Measurements from ENCODE around the gene C1orf21. TPM values are rescaled to one million over a fixed set of nuclear protein-coding genes. Genes with fewer than 3 reads are reported as not detected.

The C1orf21 gene
- total RNA-seq, 4 donors from 2014 or later = 106 to 206 (median 154) TPM

- Histone ChIP-seq H3K27me3 (no peaks in the 10 kb centered on the region), H3K36me3 (no peaks in the 10 kb centered on the region), H3K27ac (peak overlapping the region; percentile 49 to 83 (median 76)), H3K4me3 (no peak overlapping the region), H3K9me3 (no peaks in the 10 kb centered on the region), H3K4me1 (peaks cover 21 to 39% of the 10 kb centered on the region in 2 donors)
- TF ChIP-seq CTCF (IDR thresholded peaks at IDR 0.05 in 4 of 5, conservative IDR thresholded peaks at IDR 0.05 in 1 of 5) (no peak), POLR2A (IDR thresholded peaks at IDR 0.05) (no peak)
- intact Hi-C loops (cut with DNase I; ENCODE audit: low total_unique reads) = loop anchor here (2.0 kb wide), 1 partner anchor 20 kb away; no protein-coding TSS in a partner anchor
- in situ Hi-C loops (cut with MboI; ENCODE audit: low sequenced_read_pairs in 4 of 4) = loop anchor here in 1 of 4 donors (10.0 kb wide), 1 partner anchor 296 kb away; no protein-coding TSS in a partner anchor
- ATAC-seq = peak; percentile 18 to 72
- no peak for DNase-seq
These were observed 18.5 kb upstream of the C1orf21 start for GRCh38 chr1:184368354-184368753.

DNA sequence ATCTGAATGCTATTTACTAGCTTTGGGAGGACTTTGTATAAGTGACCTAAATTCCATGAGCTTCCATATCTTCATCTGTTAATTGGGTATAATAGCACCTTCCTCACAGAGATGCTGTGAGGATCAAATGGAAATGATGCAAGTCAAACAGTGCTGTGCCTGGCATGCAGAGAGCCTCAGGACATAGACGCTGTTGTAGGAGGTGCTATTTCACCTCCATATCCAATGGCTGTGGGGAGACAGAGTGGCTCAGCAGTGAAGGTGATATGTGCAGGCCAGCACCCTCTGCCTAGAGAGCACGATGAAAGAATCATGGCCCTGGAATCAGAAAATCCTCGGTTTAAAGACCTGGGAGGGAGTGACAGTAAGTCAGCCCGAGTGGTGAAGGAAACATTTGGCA, 16.0 kb upstream of the C1orf21 start:
- TF ChIP-seq POLR2A (IDR thresholded peaks at IDR 0.05) (no peak), CTCF (IDR thresholded peaks at IDR 0.05 in 4 of 5, conservative IDR thresholded peaks at IDR 0.05 in 1 of 5) (no peak)
- DNase-seq = no peak
- Histone ChIP-seq H3K4me3 (no peak overlapping the region), H3K36me3 (no peaks in the 10 kb centered on the region), H3K9me3 (no peaks in the 10 kb centered on the region), H3K4me1 (peaks cover 20 to 27% of the 10 kb centered on the region in 2 donors), H3K27me3 (no peaks in the 10 kb centered on the region), H3K27ac (no peak overlapping the region)
- ATAC-seq = no peak
- intact Hi-C loops (cut with DNase I; ENCODE audit: low total_unique reads) = no loop called here
- in situ Hi-C loops (cut with MboI; ENCODE audit: low sequenced_read_pairs in 4 of 4) = no loop called here

DNA sequence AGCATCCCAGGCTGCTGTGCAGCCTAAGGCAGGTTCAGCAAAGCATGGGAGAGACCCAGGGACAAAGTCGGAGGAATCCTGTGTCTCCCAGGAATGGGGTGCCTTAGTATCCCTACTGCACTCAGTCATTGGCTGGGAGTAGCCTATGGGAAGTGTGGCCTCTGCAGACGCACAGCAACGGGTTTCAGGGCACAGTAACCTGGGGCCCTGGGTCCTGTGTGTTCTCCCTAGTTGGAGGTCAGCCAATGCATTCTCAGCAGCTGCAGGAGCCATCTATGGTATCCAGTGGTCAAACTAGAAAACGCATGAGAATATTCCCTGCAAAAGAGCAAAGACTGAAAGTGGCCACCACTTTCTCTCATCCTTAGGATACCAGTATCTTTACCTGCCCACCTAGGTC, 13.7 kb upstream of the C1orf21 start:
- DNase-seq (no peak), ATAC-seq (no peak)
- H3K4me3 ChIP-seq = no peak overlapping the region
- H3K27ac ChIP-seq = no peak overlapping the region
- TF ChIP-seq CTCF (IDR thresholded peaks at IDR 0.05 in 4 of 5, conservative IDR thresholded peaks at IDR 0.05 in 1 of 5) = no peak
- no peak for TF ChIP-seq POLR2A (IDR thresholded peaks at IDR 0.05)
- H3K4me1 ChIP-seq = peaks cover 9% of the 10 kb centered on the region in 2 donors
- no peaks in the 10 kb centered on the region for H3K27me3 ChIP-seq
- H3K36me3 ChIP-seq = no peaks in the 10 kb centered on the region
- intact Hi-C loops (cut with DNase I; ENCODE audit: low total_unique reads) (no loop called here), in situ Hi-C loops (cut with MboI; ENCODE audit: low sequenced_read_pairs in 4 of 4) (no loop called here)
- no peaks in the 10 kb centered on the region for H3K9me3 ChIP-seq

DNA sequence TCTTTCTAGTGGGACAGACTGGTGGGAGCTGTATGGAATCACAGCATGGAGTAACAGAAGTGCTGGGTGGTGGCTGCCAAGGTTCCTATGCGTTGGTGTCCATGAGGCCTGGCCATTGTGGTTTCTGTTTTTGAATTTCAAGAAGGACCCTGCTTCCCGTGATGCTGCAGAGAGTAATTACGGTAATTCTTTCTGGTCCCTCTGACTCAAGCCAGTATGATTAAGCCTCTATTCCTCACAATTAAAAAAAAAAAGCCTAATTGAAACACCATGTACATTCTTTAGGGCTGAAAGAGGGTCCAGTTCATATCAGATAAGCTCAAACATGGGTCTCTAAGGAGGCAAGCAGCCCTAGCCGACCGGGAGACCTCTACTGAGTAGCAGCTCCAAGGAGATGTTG, 10.5 kb upstream of the C1orf21 start:
- Histone ChIP-seq H3K27me3 (no peaks in the 10 kb centered on the region), H3K4me1 (no peaks in the 10 kb centered on the region), H3K4me3 (no peak overlapping the region), H3K36me3 (no peaks in the 10 kb centered on the region), H3K27ac (no peak overlapping the region), H3K9me3 (no peaks in the 10 kb centered on the region)
- TF ChIP-seq POLR2A (IDR thresholded peaks at IDR 0.05) = no peak
- TF ChIP-seq CTCF (IDR thresholded peaks at IDR 0.05 in 4 of 5, conservative IDR thresholded peaks at IDR 0.05 in 1 of 5) = no peak
- in situ Hi-C loops (cut with MboI; ENCODE audit: low sequenced_read_pairs in 4 of 4) (loop anchor here in 3 of 4 donors (25.0 kb wide), 3 partner anchors 111 to 286 kb away; no protein-coding TSS in a partner anchor), intact Hi-C loops (cut with DNase I; ENCODE audit: low total_unique reads) (no loop called here)
- no peak for DNase-seq
- no peak for ATAC-seq

All from gastrocnemius medialis (tissue), 4 donors.